NCI-H526 (cell line): ENCODE data around the gene C6orf118.

Source experiments
- DNase-seq, 2 experiments: peaks; one replicate each; lab custom pipeline; 2025; lab: John Stamatoyannopoulos, UW

The C6orf118 gene

GRCh38 chr6:165244524-165245247 is 64.7 kb downstream of the C6orf118 start:
- no peak for DNase-seq

GRCh38 chr6:165243801-165244200 is 65.6 kb downstream of the C6orf118 start:
- DNase-seq: no peak

GRCh38 chr6:165236326-165236725 is 73.1 kb downstream of the C6orf118 start:
- DNase-seq: no peak

- DNase-seq: no peak
Measured at GRCh38 chr6:165232731-165233488, 76.5 kb downstream of the C6orf118 start.

GRCh38 chr6:165231581-165232561 is 77.5 kb downstream of the C6orf118 start:
- DNase-seq: peak in 1 of 2 experiments; percentile 27

- no peak for DNase-seq
Measured at GRCh38 chr6:165231177-165231576, 78.2 kb downstream of the C6orf118 start.
